Stimulated activated CD4-positive, alpha-beta T cell treated with anti-CD3 and anti-CD28 coated beads, Interleukin-4, amount 100 ng/mL, for 4 hours (primary cell): ENCODE data around the gene OSCP1.
A peak's percentile ranks its signal among the peaks of the same experiment; 100 is the strongest.

Experiments used
- DNase-seq, 2 experiments: peaks; one replicate each; pipeline ENCODE4 v3.0.0-alpha.2; 2020

OSCP1 gene

GRCh38 chr1:36400825-36401601 is 49.2 kb downstream of the OSCP1 start:
- DNase-seq: peak; percentile 11 to 42

DNA sequence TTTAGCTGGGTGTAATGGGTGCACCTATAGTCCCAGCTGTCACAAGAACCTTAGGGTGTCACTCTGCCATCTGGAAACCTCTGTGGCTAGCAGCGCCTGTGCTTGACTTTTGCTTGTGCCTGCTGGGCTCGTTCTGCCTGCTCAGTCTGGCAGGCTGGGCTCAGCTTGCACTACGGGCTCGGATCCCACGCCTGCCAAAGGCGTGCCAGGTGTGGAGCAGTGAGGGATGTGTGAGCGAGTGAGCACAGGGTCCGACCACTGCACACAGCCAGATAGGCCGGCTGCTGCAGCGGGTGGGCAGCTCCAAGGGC is 49.8 kb downstream of the OSCP1 start:
- DNase-seq: no peak

DNA sequence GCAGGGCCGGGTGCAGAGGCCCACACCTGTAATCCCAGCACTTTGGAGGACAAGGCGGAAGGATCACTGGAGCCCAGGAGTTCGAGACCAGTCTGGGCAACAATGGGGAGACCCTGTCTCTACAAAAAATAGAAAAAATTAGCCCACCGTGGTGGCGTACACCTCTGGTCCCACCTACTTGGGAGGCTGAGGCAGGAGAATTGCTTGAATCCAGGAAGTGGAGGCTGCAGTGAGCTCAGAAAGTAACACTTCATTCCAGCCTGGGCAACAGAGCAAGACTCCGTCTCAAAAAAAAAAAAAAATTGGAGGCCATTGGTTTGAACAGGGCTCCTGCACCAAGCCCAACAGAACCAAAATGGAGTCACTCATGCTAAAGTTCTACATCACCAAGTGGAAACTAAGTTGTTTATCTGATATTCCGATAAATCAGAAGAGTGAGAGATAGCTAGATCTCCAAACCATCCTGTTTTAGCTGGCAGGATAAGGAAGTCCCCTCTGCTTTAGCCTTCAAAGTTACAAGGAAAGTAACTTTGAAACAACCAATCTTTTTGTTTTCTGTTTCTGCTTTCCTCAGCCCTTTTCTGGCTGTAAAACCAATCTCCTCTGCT is 51.8 kb downstream of the OSCP1 start:
- no peak for DNase-seq

GRCh38 chr1:36397378-36398230 is 52.6 kb downstream of the OSCP1 start, which contains the start of gene LSM10:
Gene LSM10, minus strand, starts transcription at chr1:36397908. Its CDS starts 3,779 bp downstream, at chr1:36394129.
- DNase-seq: peak; percentile 87 to 90

DNA sequence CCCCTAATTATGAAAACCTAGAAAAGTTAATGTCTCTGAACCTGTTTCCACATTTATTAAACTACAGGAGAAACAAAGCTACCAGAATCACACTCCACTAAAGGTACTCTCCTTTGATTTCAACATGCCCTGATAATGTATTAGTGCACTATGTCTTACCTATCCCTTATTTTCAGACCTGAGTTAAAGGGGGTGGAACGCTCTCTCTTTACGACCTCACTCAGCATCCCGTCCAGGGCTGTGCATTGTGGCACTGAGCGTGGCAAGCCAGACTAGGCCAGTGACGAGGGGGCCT is 53.2 kb downstream of the OSCP1 start:
- DNase-seq: no peak

DNA sequence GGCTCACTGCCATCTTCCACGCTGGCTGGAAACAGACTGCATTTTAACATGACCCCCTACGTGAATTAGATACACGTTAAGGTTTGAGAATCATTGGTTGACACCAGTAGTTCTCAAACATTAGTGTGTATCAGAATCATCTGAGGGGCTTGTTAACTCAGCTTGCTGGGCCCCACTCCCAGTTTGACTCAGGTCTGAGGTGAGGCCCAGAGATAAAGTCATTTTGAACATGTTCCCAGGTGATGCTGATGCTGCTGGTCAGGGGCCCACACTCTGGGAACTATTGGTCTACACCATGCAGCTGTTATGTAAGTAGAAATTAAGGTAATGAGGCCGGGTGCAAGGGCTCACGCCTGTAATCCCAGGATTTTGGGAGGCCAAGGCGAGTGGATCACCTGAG is 53.9 kb downstream of the OSCP1 start:
- no peak for DNase-seq

DNA sequence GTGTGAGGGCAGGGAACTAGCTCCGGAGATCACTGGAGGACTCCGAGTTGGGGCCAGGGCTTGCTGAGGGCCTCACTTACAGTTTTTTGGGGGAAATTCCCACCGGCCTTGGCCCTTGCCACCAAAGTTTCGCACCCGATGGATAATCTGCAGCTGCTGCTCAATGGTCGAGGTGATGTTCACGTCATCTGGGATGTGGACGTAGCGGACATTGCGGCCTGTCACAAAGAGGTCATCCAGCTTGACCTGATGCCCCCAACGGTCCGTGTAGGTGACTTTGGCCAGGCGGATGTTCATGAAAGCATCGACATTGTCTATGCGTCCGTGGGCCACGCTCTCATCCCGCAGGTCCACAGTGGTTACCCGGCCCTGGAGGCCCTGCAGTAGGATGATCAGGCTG is 56.6 kb downstream of the OSCP1 start:
- no peak for DNase-seq

- no peak for DNase-seq
Observed at GRCh38 chr1:36392836-36393235, 57.4 kb downstream of the OSCP1 start.

GRCh38 chr1:36391271-36391670 is 59.0 kb downstream of the OSCP1 start:
- DNase-seq: no peak

- DNase-seq: no peak
Observed at GRCh38 chr1:36390411-36390810, 59.8 kb downstream of the OSCP1 start.

DNA sequence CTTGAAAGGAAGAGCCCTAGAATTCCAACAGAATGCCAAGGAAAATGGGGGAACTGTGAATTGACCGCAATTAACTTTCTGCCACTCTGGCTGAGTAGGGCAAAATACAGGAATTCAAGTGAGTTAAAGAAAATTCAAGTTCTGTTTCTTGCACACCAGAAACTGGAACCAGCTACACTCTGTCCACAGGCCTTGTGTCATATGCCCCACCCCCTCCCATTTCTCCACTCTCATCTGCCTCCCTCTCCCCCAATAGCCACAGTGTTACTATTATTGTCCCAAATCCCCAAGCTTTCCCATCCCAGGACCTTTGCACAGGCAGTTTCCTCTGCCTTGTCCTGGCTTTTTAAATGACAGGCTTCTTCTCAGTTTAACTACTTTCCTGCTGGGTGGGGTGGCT is 60.3 kb downstream of the OSCP1 start:
- no peak for DNase-seq

GRCh38 chr1:36389261-36389660 is 61.0 kb downstream of the OSCP1 start:
- no peak for DNase-seq

DNA sequence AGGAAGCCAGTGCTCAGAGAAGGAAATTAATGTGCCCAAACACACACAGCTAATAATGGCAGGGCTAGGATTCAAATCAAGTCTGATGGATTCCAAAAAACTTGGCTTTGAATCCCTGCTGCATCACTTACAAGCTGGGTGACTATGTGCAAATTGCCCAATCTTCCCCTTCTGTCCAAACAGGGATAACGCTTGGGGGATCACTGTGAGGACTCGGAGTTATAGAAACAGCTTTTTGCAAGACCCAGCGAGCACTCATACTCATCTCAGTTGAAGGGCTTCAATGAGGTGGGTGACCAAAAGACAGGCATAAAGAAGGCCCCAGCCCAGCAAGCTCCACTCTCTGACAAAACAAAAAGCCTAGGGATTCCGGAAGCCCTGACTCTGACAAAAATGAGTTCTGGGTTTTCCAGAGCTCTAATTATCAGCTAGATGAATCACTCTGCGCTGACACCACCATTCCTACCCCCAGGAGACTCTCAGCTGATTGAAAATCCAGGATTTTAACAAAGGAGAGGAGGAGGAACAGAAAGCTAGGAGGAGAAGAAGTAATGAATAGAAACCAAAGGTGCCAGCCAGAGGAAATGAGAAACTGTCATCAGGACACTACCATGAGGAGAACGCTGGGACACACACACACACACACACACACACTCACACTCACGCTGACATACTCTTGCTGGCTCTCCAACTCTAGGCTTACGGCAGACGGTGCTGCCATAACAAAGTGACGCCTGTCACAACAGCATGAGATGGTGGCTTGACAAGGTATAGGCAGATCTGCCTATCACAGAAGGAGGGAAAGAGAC is 62.9 kb downstream of the OSCP1 start:
- DNase-seq: no peak

- peak; percentile 77 to 96 for DNase-seq
Observed at GRCh38 chr1:36386265-36387140, 63.7 kb downstream of the OSCP1 start.

GRCh38 chr1:36385410-36386264 is 64.6 kb downstream of the OSCP1 start, which contains the start of gene STK40:
Gene STK40, minus strand, starts transcription at chr1:36385924. Its CDS starts 24,592 bp downstream, at chr1:36361332.
- peak; percentile 98 to 99 for DNase-seq

- DNase-seq: peak; percentile 12 to 22
Observed at GRCh38 chr1:36384542-36385409, 65.5 kb downstream of the OSCP1 start.

GRCh38 chr1:36383240-36383639 is 67.0 kb downstream of the OSCP1 start:
- no peak for DNase-seq

- DNase-seq: no peak
Observed at GRCh38 chr1:36382669-36383068, 67.6 kb downstream of the OSCP1 start.

GRCh38 chr1:36382231-36382630 is 68.0 kb downstream of the OSCP1 start:
- DNase-seq: no peak

GRCh38 chr1:36381405-36381804 is 68.8 kb downstream of the OSCP1 start:
- DNase-seq: no peak
